HepG2 (cell line): ENCODE measurements around the gene NR2C1.

Source experiments
- ELF1 ChIP-seq: sonication (generic); formaldehyde crosslinking; IDR thresholded peaks from 2 replicates; pipeline ENCODE4 v1.4.0; 2020; ENCODE audit warnings: missing genetic modification reagents
- ELF4 ChIP-seq: sonication (generic); formaldehyde crosslinking; IDR thresholded peaks from 2 replicates; pipeline ENCODE4 v1.5.0; 2020; ENCODE audit warnings: missing genetic modification reagents, mild to moderate bottlenecking, moderate library complexity, borderline replicate concordance
- GLMP ChIP-seq: sonication (generic); formaldehyde crosslinking; IDR thresholded peaks from 2 replicates; pipeline ENCODE4 v1.9.0; 2021; ENCODE audit warnings: missing genetic modification reagents, mild to moderate bottlenecking, borderline replicate concordance
- KLF9 ChIP-seq: IDR thresholded peaks from 2 replicates; pipeline ENCODE4 v1.6.1; 2016; ENCODE audit warnings: low read depth
- MAX ChIP-seq: IDR thresholded peaks from 2 replicates; pipeline ENCODE4 v1.6.1; 2012; ENCODE audit warnings: inconsistent platforms
- RFXAP ChIP-seq: sonication (generic); formaldehyde crosslinking; IDR thresholded peaks from 2 replicates; pipeline ENCODE4 v1.4.0; 2020; ENCODE audit warnings: missing genetic modification reagents, borderline replicate concordance
- SNAI1 ChIP-seq: sonication (generic); formaldehyde crosslinking; IDR thresholded peaks from 2 replicates; pipeline ENCODE4 v1.5.0; 2020; ENCODE audit warnings: mild to moderate bottlenecking, missing genetic modification reagents, borderline replicate concordance
- ZFP36 ChIP-seq: fragments of 150-350 bp; IDR thresholded peaks from 2 replicates; pipeline ENCODE4 v1.6.1; 2018; ENCODE audit warnings: borderline replicate concordance, low read length, low read depth; ENCODE audit not compliant: partially characterized antibody
- ZNF292 ChIP-seq: sonication (generic); formaldehyde crosslinking; IDR thresholded peaks from 2 replicates; pipeline ENCODE4 v1.8.1; 2022; ENCODE audit warnings: mild to moderate bottlenecking, low read depth, missing genetic modification reagents, borderline replicate concordance
- ZNF549 ChIP-seq: sonication (generic); formaldehyde crosslinking; IDR thresholded peaks from 2 replicates; pipeline ENCODE4 v1.5.0; 2020; ENCODE audit warnings: missing genetic modification reagents

- TF ChIP-seq ZNF292 (CRISPR knock-in tag) (no peak), ZFP36 (no peak), ELF4 (no peak), KLF9 (CRISPR knock-in tag) (no peak), GLMP (CRISPR knock-in tag) (no peak), SNAI1 (CRISPR knock-in tag) (no peak), MAX (no peak), ZNF549 (CRISPR knock-in tag) (no peak), ELF1 (CRISPR knock-in tag) (no peak), RFXAP (CRISPR knock-in tag) (no peak)
Measured at GRCh38 chr12:95088379-95088778, 15.0 kb upstream of the NR2C1 start.
